ENCODE results near the gene ACAD9. TPM values are rescaled to one million over a fixed set of nuclear protein-coding genes. Genes with fewer than 3 reads are reported as not detected.

Gene ACAD9
- total and polyA plus RNA-seq, 9 of the 15 experiments (the other 6 are each of a cell fraction or from before 2014, with no cell fraction given): 10.2 to 32.6 (median 22.8) TPM

- TF ChIP-seq CLOCK (CRISPR knock-in tag; IDR thresholded peaks at IDR 0.05; ENCODE audit: borderline replicate concordance) (no peak), JUNB (CRISPR knock-in tag; conservative IDR thresholded peaks at IDR 0.05) (no peak), XRCC5 (IDR thresholded peaks at IDR 0.05; ENCODE audit: low read depth, low read length) (no peak), NEUROD1 (IDR thresholded peaks at IDR 0.05; ENCODE audit: borderline replicate concordance, low read depth, low read length, partially characterized antibody) (no peak), CREB5 (CRISPR knock-in tag; IDR thresholded peaks at IDR 0.05) (no peak), PTBP1 (IDR thresholded peaks at IDR 0.05; ENCODE audit: low read depth, low read length) (peak; percentile 98), CEBPB (tag; IDR thresholded peaks at IDR 0.05) (no peak), SNIP1 (IDR thresholded peaks at IDR 0.05; ENCODE audit: low read depth) (no peak), NCOR1 (IDR thresholded peaks at IDR 0.05) (no peak), KDM1A (IDR thresholded peaks at IDR 0.05) (peak; percentile 85 to 91), CTCFL (IDR thresholded peaks at IDR 0.05; ENCODE audit: borderline replicate concordance, insufficient read depth, low read depth, low read length, poor library complexity, severe bottlenecking) (no peak), GATAD2A (IDR thresholded peaks at IDR 0.05) (no peak), PKNOX1 (IDR thresholded peaks at IDR 0.05) (no peak), ZNF146 (CRISPR knock-in tag; IDR thresholded peaks at IDR 0.05; ENCODE audit: unreplicated experiment) (no peak), TCF15 (CRISPR knock-in tag; IDR thresholded peaks at IDR 0.05) (no peak), SMARCA5 (IDR thresholded peaks at IDR 0.05) (peak; percentile 100), ZNF347 (CRISPR knock-in tag; IDR thresholded peaks at IDR 0.05; ENCODE audit: low read depth) (no peak), ZBTB43 (CRISPR knock-in tag; IDR thresholded peaks at IDR 0.05) (no peak), KDM2B (CRISPR knock-in tag; IDR thresholded peaks at IDR 0.05) (no peak)
These were observed 12.0 kb upstream of the ACAD9 start (continued) for GRCh38 chr3:128867200-128868125.
